Measurements from ENCODE around the gene GRID1. TPM values are rescaled to one million over a fixed set of nuclear protein-coding genes. Genes with fewer than 3 reads are reported as not detected.

GRID1 gene
- total RNA-seq, 1 experiment from 2014 or later: not detected

- H3K9me3 ChIP-seq (ENCODE audit: low read length): no peaks in the 10 kb centered on the region
- no TSS peak for BruUV-seq (replicated peaks)
- TF ChIP-seq, protein P1, sequence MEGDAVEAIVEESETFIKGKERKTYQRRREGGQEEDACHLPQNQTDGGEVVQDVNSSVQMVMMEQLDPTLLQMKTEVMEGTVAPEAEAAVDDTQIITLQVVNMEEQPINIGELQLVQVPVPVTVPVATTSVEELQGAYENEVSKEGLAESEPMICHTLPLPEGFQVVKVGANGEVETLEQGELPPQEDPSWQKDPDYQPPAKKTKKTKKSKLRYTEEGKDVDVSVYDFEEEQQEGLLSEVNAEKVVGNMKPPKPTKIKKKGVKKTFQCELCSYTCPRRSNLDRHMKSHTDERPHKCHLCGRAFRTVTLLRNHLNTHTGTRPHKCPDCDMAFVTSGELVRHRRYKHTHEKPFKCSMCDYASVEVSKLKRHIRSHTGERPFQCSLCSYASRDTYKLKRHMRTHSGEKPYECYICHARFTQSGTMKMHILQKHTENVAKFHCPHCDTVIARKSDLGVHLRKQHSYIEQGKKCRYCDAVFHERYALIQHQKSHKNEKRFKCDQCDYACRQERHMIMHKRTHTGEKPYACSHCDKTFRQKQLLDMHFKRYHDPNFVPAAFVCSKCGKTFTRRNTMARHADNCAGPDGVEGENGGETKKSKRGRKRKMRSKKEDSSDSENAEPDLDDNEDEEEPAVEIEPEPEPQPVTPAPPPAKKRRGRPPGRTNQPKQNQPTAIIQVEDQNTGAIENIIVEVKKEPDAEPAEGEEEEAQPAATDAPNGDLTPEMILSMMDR (conservative IDR thresholded peaks at IDR 0.05; ENCODE audit: low read depth, low read length): no peak
Observed at GRCh38 chr10:86057708-86058107, 308.9 kb downstream of the GRID1 start.

DNA sequence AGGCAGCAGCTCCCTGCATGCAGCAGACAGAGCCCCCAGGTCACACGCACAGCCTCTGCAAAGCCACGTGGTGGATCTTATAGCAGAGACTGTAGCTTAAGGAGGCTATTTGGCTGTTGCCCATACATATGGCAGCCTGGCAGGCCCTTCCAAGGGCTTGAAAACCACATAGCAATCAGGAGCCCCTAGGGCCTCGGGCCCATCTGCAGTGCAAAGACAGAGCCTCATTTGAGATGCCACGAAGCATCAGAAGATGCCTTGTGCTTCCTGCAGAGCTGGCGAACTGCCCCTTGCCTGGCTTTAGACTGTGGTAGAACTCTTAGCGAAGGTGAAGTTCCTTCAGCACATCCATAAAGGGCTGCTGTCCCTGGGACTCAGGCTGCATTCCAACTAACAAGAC lies 309.9 kb downstream of the GRID1 start:
- no peaks in the 10 kb centered on the region for H3K36me3 ChIP-seq (ENCODE audit: low read depth, low read length)
- H3K27me3 ChIP-seq (ENCODE audit: low read length): no peaks in the 10 kb centered on the region
- ChIA-PET POLR2A (ENCODE audit: unreplicated experiment) (no interaction called here), CTCF (no interaction called here)
- H3K4me2 ChIP-seq (ENCODE audit: low read length): no peak overlapping the region
- no peak for ATAC-seq
- H3K9me3 ChIP-seq (ENCODE audit: low read length): no peaks in the 10 kb centered on the region
- no peak for DNase-seq
- no peaks in the 10 kb centered on the region for H3K79me2 ChIP-seq (ENCODE audit: low read length)
- H4K20me1 ChIP-seq (ENCODE audit: low read length): no peaks in the 10 kb centered on the region
- TF ChIP-seq, protein P1 (conservative IDR thresholded peaks at IDR 0.05; ENCODE audit: low read depth, low read length): no peak
- no peak for TF ChIP-seq EZH2phosphoT487 (IDR thresholded peaks at IDR 0.05; ENCODE audit: borderline replicate concordance, low read length)
- TF ChIP-seq EZH2 (IDR thresholded peaks at IDR 0.05; ENCODE audit: low read length, unreplicated experiment): no peak
- H3K9ac ChIP-seq (ENCODE audit: low read length): no peak overlapping the region
- H3K4me1 ChIP-seq (ENCODE audit: insufficient read depth, low read length): no peaks in the 10 kb centered on the region
- BruUV-seq (replicated peaks): no TSS peak
- H3K4me3 ChIP-seq (ENCODE audit: low read length): no peak overlapping the region
- H3K27ac ChIP-seq (ENCODE audit: low read length): no peak overlapping the region
- no peak overlapping the region for H2AFZ ChIP-seq (ENCODE audit: low read length)
- no peaks in the 10 kb centered on the region for H3K9me2 ChIP-seq (replicated peaks; ENCODE audit: low read length)
- no peaks in the 10 kb centered on the region for H3F3A ChIP-seq (ENCODE audit: low read length, unreplicated experiment)
- intact Hi-C loops (cut with micrococcal nuclease): no loop called here

More at GRCh38 chr10:86057708-86058107, 308.9 kb downstream of the GRID1 start:
- no peak overlapping the region for H3K4me2 ChIP-seq (ENCODE audit: low read length)
- DNase-seq (no peak), ATAC-seq (no peak)
- H3K27ac ChIP-seq (ENCODE audit: low read length): no peak overlapping the region
- H3K4me3 ChIP-seq (ENCODE audit: low read length): no peak overlapping the region
- no peaks in the 10 kb centered on the region for H3K79me2 ChIP-seq (ENCODE audit: low read length)
- H3K4me1 ChIP-seq (ENCODE audit: insufficient read depth, low read length): no peaks in the 10 kb centered on the region
- no peaks in the 10 kb centered on the region for H4K20me1 ChIP-seq (ENCODE audit: low read length)
- H3K36me3 ChIP-seq (ENCODE audit: low read depth, low read length): no peaks in the 10 kb centered on the region
- H3F3A ChIP-seq (ENCODE audit: low read length, unreplicated experiment): no peaks in the 10 kb centered on the region
- H3K9me2 ChIP-seq (replicated peaks; ENCODE audit: low read length): no peaks in the 10 kb centered on the region
- H3K9ac ChIP-seq (ENCODE audit: low read length): no peak overlapping the region
- CTCF ChIA-PET: no interaction called here
- no peaks in the 10 kb centered on the region for H3K27me3 ChIP-seq (ENCODE audit: low read length)
- POLR2A ChIA-PET (ENCODE audit: unreplicated experiment): no interaction called here
- H2AFZ ChIP-seq (ENCODE audit: low read length): no peak overlapping the region
- intact Hi-C loops (cut with micrococcal nuclease): no loop called here

DNA sequence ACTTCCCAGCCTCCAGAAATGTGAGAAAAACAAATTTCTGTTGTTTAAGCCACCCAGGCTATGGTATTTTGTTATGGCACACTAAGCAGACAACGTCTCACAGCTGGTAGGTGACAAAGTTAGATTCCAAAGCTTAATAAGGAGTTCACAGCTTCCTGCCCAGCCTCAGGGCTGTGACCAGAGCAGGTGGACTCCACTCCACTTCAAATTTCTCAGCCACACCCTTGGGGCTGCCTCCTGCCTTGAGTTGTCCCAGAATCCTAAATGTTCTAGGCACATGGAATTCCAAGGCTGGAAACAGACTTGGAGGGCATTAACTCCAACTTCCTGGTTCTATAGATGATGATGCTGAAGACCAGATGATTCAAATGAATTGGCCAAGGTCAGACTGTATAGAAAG lies 310.7 kb downstream of the GRID1 start:
- POLR2A ChIA-PET (ENCODE audit: unreplicated experiment): no interaction called here
- no peak for DNase-seq
- H3K79me2 ChIP-seq (ENCODE audit: low read length): no peaks in the 10 kb centered on the region

More for the DNA sequence above, 310.7 kb downstream of the GRID1 start:
- H4K20me1 ChIP-seq (ENCODE audit: low read length): no peaks in the 10 kb centered on the region
- no peaks in the 10 kb centered on the region for H3K9me3 ChIP-seq (ENCODE audit: low read length)
- no peaks in the 10 kb centered on the region for H3K4me1 ChIP-seq (ENCODE audit: insufficient read depth, low read length)
- no peaks in the 10 kb centered on the region for H3K9me2 ChIP-seq (replicated peaks; ENCODE audit: low read length)
- no peak for ATAC-seq
- H3K9ac ChIP-seq (ENCODE audit: low read length): no peak overlapping the region
- no peak overlapping the region for H3K27ac ChIP-seq (ENCODE audit: low read length)
- no peak overlapping the region for H3K4me3 ChIP-seq (ENCODE audit: low read length)
- no TSS peak for BruUV-seq (replicated peaks)
- H3K27me3 ChIP-seq (ENCODE audit: low read length): no peaks in the 10 kb centered on the region
- no peaks in the 10 kb centered on the region for H3F3A ChIP-seq (ENCODE audit: low read length, unreplicated experiment)
- CTCF ChIA-PET: no interaction called here
- H2AFZ ChIP-seq (ENCODE audit: low read length): no peak overlapping the region
- TF ChIP-seq EZH2 (IDR thresholded peaks at IDR 0.05; ENCODE audit: low read length, unreplicated experiment) (no peak), EZH2phosphoT487 (IDR thresholded peaks at IDR 0.05; ENCODE audit: borderline replicate concordance, low read length) (no peak)
- TF ChIP-seq, protein P1 (conservative IDR thresholded peaks at IDR 0.05; ENCODE audit: low read depth, low read length): no peak
- H3K36me3 ChIP-seq (ENCODE audit: low read depth, low read length): no peaks in the 10 kb centered on the region
- H3K4me2 ChIP-seq (ENCODE audit: low read length): no peak overlapping the region
- intact Hi-C loops (cut with micrococcal nuclease): no loop called here

Measured in PC-3 (cell line).